Astrocyte of the cerebellum (primary cell): ENCODE measurements around the gene ASTN2.

Source experiments
- DNase-seq: peaks from one replicate; pipeline ENCODE4 v3.0.0-alpha.2; 2011; ENCODE audit warnings: low read depth
- H3K4me3 ChIP-seq: 2 replicates; pipeline ENCODE4 v1.5.1; 2011; ENCODE audit warnings: mild to moderate bottlenecking, low read depth, low read length, moderate library complexity
- in situ Hi-C: cut with HindIII; loops from 2 replicates; pipeline ENCODE4 v1.10.0; 2017; ENCODE audit warnings: low sequenced_read_pairs
- TF ChIP-seq, protein P1 (sequence below): IDR thresholded peaks from 2 replicates; pipeline ENCODE4 v1.5.1; 2012; ENCODE audit warnings: low read length, low read depth, moderate library complexity, mild to moderate bottlenecking; ENCODE audit errors: missing control alignments

ASTN2 gene

DNA sequence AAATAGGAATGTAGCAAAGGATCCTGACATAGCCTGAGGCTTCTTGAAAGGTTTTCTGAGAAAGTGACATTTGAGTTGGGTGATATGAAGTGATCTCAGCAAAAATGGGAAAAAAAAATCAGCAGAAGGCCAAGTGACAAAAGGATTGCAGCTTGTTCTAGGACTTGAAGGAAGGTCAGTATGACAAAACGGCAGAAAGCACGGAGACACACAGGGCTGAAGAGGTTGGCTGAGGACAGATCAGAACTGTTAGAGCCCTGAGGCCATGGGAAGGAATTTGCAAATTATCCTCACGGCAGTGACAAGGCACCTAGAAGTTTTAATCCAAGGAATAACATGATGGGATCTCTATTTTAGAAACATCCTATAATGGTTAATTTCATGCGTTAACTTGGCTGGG is 696.7 kb downstream of the ASTN2 start:
- H3K4me3 ChIP-seq: no peak overlapping the region
- in situ Hi-C loops: no loop called here
- TF ChIP-seq, protein P1, sequence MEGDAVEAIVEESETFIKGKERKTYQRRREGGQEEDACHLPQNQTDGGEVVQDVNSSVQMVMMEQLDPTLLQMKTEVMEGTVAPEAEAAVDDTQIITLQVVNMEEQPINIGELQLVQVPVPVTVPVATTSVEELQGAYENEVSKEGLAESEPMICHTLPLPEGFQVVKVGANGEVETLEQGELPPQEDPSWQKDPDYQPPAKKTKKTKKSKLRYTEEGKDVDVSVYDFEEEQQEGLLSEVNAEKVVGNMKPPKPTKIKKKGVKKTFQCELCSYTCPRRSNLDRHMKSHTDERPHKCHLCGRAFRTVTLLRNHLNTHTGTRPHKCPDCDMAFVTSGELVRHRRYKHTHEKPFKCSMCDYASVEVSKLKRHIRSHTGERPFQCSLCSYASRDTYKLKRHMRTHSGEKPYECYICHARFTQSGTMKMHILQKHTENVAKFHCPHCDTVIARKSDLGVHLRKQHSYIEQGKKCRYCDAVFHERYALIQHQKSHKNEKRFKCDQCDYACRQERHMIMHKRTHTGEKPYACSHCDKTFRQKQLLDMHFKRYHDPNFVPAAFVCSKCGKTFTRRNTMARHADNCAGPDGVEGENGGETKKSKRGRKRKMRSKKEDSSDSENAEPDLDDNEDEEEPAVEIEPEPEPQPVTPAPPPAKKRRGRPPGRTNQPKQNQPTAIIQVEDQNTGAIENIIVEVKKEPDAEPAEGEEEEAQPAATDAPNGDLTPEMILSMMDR: no peak
- no peak for DNase-seq

DNA sequence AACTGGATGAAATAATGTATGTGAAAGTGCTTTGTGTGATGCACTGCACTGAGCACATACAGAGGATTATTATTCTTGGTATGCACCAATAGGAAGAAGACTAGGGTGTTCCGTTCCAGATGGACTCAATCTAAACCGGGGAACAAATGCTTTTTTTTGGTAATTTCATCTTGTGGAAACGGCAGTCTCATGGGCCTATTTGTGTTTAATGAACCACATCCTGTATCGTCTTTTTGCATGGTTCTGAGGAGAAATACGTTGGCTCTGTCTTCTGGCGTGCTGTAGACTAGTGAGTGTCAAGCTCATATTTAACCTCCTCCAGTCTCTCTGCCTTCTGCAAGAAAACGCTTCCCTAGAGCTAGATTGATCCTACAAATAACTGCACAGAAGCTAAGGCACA is 697.7 kb downstream of the ASTN2 start:
- in situ Hi-C loops: no loop called here
- DNase-seq: no peak
- TF ChIP-seq, protein P1: no peak
- H3K4me3 ChIP-seq: no peak overlapping the region

DNA sequence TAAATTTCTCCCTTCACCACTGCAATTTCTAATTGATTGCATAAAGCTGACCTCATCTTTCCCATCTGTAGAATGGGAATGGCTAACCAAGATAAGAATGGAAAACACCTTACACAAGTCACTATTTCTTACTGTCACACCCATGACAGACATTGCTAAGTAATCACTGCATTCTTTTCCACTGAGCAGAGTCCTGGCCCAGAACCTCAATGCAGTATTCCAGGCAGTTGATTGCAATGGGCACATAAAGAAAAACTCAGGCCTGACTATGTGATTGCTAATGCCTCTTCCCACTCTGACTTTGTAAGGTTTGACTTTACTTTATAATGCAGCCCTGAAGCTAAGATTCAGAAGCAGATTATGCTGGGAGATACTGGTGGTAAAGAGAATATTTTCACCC is 698.4 kb downstream of the ASTN2 start:
- TF ChIP-seq, protein P1: no peak
- in situ Hi-C loops: no loop called here
- no peak overlapping the region for H3K4me3 ChIP-seq
- DNase-seq: no peak

DNA sequence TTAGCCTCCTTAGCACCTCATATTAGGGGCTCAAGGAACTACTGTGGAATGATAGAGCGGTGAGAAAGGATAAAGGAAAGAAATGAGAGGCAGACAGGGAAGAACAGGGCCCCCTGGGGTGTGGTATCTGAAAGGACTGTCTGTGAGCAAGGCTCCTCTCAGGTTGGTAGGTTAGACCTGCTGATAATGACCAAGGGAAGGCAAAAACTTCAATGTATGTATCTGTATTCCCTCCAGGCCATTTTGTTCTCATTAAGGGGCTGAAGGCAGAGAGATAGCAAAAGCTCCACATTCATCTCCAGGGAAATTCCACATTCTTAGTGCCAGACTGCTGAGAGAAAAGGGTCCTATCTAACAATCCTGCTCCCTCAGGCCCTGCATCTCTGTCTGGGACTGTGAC is 699.1 kb downstream of the ASTN2 start:
- H3K4me3 ChIP-seq: no peak overlapping the region
- DNase-seq: no peak
- TF ChIP-seq, protein P1: no peak
- in situ Hi-C loops: no loop called here

DNA sequence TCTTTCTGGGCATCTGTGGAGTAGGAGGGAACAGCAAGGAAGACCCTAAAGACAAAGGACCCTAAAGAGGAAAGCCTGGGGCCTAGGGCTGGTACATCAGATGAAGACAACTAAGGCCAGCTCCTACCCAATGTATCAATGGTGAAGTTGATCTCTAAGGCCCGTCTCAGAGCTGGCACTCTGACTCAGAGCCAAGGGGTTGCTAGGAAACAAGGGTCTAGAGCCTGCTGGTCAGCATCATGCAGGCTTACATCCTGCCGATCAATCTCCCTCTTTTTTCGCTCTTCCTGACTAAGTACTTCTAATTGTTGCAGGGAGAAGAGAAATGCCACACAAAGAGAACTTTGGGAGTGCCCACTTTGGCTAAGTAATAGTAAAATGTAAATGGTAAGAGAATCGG is 701.6 kb downstream of the ASTN2 start:
- TF ChIP-seq, protein P1: no peak
- no peak for DNase-seq
- in situ Hi-C loops: no loop called here
- no peak overlapping the region for H3K4me3 ChIP-seq

DNA sequence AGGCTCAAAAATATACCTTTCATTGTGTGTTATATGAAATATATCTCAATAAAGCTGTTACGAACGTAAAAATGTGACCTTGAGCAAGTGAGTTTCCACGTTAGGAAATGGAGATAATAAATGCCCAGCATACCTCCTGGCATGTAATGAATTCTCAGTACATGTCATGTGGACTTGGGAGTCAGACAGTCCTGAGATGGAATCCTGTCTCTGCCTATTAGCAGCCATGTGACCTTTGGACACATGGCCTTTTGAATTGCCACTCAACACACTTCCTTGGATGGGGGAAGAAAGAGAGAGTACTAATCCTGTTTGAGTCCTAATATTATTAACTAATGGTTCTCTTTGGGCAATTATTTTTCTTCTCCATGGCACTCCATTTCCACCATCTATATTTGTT is 702.1 kb downstream of the ASTN2 start:
- in situ Hi-C loops: no loop called here

More for the DNA sequence above, 702.1 kb downstream of the ASTN2 start:
- DNase-seq: no peak
- no peak overlapping the region for H3K4me3 ChIP-seq
- TF ChIP-seq, protein P1: no peak
